GM19239 (cell line): ENCODE measurements around the gene THUMPD1.
"Not testable (repeated sequence)": the region's sequence is repeated elsewhere in the genome, so short reads cannot be mapped to it uniquely, and the experiment has no call there.

Experiments used
- DNase-seq: peaks from one replicate; pipeline ENCODE4 v3.0.0; 2011; ENCODE audit warnings: low spot score; ENCODE audit not compliant: insufficient read length
- FAIRE-seq: peaks from 2 replicates; lab custom pipeline; 2011; peaks lifted over from hg19 to GRCh38; lab: Jason Lieb, UNC

Gene THUMPD1

DNA sequence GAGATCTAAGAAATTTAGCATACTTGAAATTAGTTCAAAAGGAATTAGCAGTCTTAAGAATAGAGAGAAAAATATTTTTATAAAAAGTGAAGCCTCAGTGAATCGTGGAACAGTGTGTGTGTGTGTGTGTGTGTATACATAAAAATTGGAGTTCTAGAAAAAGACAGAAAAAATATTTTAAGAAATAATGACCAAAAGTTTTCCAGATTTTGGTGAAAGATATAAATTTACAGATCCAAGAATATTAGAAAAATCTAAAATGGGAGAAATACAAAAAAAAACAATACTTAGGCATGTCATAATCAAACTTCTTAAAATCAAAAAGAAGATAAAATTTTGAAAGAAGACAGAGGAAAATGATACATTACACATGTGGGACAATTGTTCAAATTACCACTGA lies 35.6 kb downstream of the THUMPD1 start:
- DNase-seq, FAIRE-seq: not testable (repeated sequence)

DNA sequence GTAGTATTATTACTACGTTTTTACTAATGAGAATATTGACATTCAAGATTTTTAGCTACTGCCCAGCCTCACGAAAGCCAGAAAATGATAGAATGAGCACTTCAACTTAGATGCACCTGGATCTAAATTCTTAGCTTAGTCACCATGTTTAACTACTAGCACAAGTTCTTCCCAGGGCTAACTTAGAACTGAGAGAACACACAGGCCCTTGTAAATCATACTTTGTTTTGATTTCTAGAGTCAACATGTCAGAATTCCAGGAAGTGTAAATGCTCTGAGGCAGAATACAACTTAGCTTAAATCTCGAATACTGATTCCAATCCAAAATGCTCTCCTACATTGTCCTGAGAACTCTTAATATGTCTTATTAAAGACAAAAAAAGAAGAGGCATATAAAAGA lies 37.3 kb downstream of the THUMPD1 start:
- DNase-seq (no peak), FAIRE-seq (no peak)

DNA sequence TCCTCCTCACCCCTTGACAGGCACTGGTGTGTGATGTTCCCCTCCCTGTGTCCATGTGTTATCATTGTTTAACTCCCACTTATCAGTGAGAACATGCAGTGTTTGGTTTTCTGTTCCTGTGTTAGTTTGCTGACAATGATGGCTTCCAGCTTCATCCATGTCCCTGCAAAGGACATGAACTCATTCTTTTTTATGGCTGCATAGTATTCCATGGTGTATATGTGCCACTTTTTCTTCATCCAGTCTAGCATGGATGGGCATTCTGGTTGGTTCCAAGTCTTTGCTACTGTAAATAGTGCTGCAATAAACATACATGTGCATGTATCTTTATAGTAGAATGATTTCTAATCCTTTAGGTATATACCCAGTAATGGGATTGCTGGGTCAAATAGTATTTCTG lies 39.9 kb downstream of the THUMPD1 start:
- FAIRE-seq, DNase-seq: not testable (repeated sequence)

DNA sequence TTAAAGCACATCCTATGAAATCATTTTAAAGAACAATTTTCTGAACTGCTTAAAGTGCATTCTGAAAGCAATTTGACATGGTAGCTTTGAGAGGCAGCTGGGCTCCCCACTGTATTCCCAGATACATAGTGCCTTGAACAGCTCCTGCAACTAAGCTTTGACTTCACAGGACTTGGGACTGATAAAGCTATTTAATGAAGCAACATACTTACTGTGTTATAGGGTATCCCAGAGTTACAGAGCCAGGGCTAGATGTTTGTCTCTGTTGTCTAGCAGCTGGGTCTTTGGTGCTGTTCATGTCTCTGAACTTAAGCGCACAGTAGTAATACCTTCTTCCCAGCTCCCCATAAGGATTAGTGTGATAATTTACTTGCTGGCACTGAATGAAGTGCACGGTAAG lies 45.0 kb downstream of the THUMPD1 start:
- FAIRE-seq (no peak), DNase-seq (no peak)

DNA sequence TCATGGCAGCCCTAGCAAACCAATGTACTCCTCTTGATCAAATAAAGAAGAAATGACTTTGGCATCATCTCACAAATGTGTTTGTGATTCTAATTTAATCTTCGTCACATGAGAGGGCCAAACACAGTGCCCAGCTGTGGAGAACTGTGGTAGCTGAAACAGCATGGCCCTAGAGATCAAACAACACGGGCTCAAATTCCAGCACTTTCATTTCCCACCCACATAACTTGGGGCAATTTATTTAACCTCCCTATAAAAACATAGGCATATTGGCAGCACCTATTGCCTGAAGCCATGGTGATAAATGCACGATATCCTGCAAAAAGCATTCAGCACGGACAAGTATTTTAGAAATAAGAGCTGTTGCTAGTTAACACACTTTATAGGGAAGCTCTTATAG lies 46.6 kb downstream of the THUMPD1 start:
- FAIRE-seq (no peak), DNase-seq (no peak)

DNA sequence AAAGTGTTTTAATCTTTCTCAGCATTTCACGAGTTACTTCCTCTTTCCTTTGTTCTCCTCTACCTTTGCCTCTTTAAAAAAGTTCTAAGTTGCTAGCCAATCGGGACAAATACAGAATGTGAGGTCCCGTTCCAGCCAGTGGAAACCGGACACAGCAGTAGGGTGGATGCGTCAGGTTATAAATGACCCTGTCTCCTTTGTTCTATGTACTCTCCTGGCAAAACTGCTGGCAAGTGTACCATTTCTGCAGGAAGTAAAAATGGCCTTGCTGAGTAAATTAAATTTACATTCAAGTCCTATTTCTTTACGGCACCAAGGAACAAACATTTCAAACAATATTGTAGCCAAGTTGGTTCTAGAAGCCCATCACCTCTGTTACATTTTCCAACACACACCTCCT lies 47.5 kb downstream of the THUMPD1 start:
- FAIRE-seq: not testable (repeated sequence)

DNA sequence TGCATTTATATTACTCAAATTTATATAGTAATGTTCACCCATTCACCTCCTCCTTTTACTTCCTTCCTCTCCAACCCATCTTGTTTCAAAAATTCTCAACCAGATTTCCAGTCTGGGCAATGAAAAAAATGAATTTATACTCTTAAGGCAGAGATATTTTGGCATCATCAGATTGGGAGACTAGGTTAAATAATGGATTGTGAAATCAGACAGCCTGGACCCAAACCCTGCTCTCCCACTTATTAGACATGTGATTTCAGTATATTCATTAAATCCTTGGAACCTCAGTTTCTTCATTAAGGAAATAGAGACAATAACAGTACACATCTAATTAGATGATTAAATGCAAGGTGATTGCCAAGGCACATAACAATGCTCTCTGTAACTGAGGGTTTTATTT lies 52.0 kb downstream of the THUMPD1 start:
- no peak for FAIRE-seq

More for the DNA sequence above, 47.5 kb downstream of the THUMPD1 start:
- not testable (repeated sequence) for DNase-seq

DNA sequence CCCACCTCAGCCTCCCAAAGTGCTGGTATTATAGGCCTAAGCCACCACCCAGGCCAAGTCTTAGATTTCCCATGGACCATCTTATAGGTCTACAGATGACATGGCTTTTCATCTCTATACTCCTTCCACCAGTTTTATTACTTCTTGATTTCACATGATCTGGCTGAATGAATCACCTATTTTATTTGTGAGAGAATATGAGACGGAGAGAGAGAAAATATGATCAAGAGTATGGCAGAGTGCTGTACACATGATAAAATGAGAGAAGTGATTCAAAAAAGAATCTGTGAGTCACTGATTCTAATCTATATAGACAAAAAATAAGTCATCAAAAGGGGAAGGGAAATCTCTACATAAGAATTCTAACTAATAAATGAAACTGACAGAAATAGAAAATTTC lies 57.8 kb downstream of the THUMPD1 start:
- no peak for FAIRE-seq

More for the DNA sequence above, 52.0 kb downstream of the THUMPD1 start:
- no peak for DNase-seq

More for the DNA sequence above, 57.8 kb downstream of the THUMPD1 start:
- DNase-seq: no peak
